CD4-positive, alpha-beta T cell treated with Interleukin-12 subunit alpha and Interleukin-12 subunit beta, for 1 hour (primary cell): Measurements from ENCODE around the gene FUNDC2.
"Not testable (repeated sequence)": the region's sequence is repeated elsewhere in the genome, so short reads cannot be mapped to it uniquely, and the experiment has no call there.

Experiments
- DNase-seq: peaks from one replicate; pipeline ENCODE4 v3.0.0-alpha.2; 2020

Gene FUNDC2, protein sequence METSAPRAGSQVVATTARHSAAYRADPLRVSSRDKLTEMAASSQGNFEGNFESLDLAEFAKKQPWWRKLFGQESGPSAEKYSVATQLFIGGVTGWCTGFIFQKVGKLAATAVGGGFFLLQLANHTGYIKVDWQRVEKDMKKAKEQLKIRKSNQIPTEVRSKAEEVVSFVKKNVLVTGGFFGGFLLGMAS

DNA sequence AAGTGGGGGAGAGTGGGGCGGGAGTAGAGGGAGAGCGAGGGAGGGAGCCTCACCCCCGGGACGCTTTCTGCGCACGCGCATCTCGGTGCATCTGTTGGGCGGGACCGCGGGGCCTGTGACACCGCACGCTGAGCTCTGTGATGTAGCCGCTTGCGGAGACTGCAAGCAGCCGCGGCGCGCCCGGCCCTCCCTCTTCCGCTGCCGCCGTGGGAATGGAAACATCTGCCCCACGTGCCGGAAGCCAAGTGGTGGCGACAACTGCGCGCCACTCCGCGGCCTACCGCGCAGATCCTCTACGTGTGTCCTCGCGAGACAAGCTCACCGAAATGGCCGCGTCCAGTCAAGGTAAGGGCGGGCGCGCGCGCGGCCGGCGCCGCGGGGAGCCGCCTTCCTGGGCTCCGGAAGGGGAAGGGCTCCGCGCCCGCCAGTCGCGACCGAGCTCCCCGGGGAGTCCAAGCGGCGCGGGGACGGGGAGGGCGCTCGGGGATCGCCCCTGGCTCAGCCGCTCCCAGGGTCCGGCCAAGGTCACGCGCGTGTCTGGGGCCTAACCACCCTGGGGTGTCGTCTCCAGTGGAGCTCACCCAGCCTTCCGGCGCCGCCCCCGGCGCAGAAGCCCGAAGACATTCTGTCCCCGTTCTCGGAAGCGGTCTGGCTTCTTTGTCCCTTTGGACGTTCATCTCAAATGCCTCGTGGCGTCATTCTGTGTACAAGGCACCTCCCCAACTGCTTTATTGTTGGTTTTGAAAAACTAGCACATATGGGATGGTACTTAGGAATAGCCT, at the start of gene FUNDC2:
FUNDC2 (plus strand) TSS at position 118 of the 782 bp plus-strand sequence; CDS start at position 213, 95 bp downstream.
- DNase-seq, result peak; percentile 96

DNA sequence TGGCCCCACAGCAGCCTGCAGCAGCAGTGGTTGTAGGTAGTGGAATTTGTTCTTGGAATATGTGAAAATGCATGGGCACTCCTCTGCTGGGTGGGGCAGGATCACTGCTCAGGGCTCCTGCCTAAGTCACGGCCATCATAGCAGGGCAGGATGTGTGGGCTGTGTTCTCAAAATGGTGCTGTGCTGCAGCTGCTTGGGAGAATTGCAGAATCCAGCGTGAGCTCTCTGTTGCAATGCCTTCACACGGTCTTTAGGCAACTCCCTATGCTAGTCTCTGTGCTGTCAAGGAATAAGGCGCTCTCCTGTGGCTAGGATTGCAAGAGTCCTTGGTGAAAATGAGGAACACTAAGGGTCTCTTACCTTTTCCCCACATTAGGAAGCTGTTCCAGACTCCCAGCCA, 47.0 kb upstream of the FUNDC2 start:
- DNase-seq, result no peak

DNA sequence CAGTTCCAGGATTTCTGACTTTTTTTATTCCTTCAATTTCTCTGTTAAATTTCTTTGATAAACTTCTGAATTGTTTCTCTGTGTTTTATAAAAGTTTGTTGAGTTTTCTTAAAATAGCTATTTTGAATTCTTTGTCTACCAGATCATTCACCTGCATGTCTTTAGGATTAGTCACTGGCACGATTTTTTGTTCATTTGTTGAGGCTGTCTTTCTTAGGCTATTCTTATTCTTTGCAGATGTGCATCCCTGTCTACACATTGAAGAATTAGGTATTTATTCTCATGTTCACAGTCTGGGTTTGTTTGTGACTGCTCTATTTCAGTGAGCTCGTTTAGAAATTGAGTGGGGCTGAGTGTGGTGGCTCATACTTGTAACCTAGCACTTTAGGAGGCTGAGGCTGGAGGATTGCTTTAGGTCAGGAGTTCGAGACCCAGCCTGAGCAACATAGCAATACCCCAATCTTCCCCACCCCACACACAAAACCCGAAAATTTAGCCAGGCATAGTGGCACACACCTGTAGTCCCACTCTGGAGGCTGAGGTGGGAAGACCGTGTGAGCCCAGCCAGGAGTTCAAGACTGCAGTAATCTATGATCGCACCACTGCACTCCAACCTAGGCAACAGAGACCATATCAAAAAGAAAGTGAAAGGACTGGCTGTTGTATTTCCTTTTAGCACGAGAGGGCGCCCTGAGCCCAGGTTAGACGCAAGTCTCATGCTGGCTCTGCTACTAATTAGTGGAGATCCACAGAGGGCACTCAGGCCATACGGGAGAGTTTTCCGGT, 46.1 kb upstream of the FUNDC2 start:
- peak; percentile 83 for DNase-seq

DNA sequence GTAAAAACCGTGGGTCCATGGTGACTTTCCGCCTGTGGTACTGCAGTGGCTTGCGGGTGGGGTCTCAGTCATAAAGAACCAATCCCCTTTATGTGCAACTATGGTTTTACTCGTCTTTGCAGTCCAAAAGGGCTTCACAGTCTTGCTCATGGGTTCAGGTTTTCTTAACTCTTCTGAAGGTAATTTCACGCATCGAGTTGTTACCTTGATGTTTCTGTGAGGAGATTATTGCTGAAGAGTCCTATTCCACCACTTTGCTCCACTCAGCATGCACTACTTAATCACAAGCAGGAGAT, 45.6 kb upstream of the FUNDC2 start:
- no peak for DNase-seq

DNA sequence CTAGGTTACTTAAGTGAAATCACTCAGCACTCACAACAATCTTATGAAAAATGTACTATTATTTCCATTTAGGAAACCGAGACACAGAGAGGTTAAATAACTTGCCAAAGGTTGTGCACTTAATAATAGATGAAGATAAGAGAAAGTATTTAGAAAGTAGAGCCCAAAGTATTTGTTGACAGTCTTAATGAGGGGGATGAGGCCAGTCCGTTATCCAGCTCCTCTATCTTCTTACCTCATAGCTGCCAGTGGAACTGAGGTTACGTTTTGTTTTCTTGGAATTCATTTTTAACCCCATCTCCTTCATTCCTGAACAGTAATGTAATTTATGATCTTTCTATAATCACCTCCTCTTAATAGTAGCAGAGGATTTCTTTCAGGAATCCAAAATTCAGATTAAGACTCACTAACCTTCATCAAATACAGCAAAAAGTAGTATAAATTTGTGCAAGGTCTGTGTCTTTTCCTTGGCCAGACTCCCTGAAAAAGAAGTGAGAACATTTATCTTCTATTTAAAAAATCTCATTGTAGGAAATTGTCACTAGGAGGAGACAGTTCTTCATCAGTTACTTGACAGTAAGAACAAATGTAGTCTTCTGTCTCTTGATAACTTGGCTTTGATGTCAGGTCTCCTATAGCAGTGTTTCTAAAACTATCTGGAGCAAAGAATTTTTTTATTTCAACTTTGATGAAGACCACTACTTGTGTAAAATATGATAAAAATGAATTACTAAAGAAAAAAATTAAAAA, 39.6 kb upstream of the FUNDC2 start:
- DNase-seq, result no peak

DNA sequence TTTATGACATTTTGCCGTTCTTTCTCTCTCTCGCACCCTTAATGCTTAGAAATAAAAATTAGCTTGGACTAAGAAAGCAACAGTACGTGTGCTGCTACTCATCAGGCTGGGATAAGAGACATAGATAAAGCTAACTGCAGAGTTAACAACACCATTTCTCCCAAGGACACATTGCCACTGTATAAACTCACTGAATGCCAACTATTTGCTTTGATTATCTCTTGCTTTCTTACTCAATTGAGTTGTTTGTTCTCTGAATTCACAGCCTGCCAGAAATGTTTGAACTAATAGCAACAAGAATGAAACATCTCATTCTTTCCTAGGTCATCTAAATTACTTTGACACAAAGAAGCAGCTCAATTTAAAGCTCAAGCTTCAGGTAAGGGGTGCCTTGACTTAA, 38.7 kb upstream of the FUNDC2 start:
- no peak for DNase-seq

DNA sequence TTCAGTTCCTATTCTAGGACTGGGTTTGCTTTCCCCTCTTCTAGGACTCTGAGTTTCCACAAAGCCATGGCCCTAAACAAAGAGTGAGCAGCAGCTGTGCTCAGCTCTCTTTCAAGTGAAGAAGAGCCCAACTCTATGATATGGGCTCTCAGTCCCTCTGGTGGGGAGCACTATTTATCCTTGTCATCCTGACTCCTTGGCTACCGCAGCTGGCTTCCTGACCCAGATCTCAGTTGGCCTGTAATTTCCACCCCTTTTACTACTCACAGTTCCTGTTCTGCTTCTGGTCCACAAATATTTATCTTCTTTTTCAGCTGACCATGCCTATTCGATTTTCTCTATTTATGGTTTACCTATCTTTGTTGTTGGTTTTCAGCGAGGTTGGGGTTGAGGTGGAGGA, 37.9 kb upstream of the FUNDC2 start:
- no peak for DNase-seq

DNA sequence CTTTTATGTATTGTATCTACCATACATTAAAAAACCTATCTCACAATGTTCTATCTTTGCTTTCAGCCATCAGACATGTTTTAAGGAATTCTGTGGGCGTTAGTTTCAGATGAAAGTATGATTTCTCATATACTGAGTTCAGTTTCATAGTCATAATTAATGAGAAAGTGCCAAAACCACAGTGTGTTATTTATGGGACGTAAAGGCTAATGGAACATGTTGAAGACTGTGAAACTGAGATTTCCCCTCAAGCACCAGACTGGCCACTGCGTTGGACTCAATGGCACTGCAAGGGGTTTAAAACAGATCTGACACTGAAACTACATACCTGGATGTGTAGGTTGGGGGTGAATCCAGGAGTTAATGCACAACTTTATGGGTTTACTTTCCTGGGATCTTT, 36.1 kb upstream of the FUNDC2 start:
- no peak for DNase-seq

DNA sequence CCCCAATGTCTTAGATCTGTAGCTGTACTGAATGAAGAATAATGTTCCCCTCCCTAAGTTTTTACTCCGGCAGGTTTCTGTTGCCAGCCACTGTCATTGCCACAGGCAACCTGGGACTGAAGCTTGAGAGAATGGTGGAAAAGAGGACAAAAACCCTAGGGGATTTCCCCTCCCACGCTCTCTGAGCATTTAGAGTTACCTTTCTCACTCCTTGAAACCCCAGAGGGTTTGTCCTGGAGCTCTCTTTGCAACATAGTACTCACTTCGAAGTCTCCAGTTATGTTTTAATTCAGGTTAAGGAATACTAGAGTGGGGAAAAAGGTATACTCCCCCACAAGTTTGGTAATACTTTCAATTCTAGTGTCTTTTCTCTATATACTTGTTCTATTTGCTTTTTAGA, 35.6 kb upstream of the FUNDC2 start:
- DNase-seq, result no peak

DNA sequence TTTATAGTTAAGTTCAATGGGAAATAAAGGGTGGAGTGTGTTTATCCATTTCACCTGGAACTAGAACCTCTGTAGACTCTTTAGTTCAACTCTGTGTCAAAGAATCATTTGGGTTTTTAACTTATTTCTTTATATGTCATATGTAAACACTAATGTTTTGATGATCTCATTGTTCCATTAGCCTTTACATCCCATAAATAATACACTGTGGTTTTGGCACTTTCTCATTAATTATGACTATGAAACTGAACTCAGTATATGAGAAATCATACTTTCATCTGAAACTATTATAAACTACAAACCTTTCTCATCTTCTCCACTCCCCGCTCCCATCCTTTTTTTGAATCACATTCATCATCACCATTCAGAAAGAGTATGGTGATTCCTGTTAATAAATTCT, 35.2 kb upstream of the FUNDC2 start:
- DNase-seq, result no peak

DNA sequence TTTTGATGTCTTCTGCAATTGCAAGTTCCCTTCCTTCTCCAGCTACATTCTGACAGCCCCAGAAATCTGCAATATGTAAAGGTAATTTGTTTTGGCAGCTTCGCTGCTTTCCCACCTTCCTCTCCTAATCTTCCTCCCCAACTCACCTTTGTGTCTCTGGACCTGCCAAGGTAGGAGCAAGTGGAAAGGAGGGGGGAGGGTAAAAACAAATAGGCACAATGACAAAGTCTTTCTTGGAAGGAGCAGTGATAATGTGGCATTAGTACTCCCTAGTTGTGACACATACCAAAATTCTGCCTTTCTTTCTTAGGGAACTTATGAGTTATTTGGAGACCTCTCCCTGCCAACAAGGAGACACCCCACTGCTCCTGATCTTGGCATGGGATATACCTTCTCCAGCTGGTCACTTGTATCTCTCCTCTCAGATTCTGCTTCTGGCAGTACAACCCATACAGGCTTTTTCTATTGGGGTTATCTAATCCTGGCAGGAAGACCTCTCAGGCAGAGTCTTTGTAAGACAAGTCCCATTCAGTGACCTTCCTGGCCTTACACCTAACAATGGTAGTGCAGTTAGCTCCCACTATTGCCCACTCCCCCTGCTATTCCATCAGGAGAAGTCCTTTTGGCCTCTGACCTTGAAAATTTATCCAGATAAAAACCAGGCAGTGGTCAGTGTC, 28.3 kb upstream of the FUNDC2 start:
- no peak for DNase-seq

DNA sequence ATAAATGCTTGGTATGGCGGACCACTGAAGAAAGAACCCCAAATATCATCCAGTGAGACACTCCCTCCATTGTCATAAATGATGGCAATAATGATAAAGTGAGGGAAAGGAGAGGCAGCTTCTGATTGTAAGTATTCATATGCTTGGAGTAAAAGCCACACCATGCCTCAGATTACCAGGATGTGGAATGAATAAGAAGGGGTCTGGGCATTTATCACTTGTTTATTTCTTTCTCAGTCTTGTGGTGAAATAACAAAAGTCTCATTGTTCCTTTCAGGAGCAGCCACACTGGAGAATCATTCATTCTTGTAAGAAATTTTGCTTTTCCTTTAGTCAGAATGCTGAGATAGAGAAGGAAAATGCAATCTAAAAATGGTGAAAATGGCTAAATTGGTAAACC, 25.8 kb upstream of the FUNDC2 start:
- no peak for DNase-seq

DNA sequence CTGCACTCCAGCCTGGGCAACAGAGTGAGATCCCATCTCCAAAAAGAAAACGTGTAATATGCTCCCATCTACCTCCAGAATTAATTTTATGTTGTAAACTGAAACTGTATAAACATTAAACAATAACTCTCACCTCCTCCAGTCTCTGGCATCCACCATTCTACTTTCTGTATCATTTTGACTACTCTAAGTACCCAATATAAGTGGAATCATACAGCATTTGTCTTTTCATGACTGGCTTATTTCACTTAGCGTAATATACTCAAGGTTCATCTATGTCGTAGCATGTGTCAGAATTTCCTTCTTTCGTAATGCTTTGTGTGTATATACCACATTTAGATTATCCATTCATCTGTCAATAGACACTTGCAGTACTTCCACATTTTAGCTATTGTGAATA, 24.8 kb upstream of the FUNDC2 start:
- no peak for DNase-seq

DNA sequence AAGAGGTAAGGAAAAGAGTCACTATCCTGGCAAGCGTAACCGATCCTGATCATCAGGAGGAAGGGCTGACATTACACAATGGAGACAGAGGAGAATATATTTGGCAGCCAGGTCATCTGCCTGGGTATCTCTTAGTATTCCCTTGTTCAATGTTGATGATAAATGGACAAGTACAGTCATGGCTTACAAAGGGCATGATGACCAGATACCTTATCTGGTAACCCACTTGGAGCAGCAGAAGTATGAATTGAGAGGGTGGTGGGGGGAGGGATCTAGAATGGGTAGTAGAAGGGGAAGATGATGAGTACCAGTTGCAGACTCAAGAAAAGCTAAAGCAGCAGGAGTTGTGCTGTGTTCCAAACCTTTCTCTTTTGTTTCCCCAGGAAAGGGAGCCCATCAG, 21.5 kb upstream of the FUNDC2 start:
- no peak for DNase-seq

DNA sequence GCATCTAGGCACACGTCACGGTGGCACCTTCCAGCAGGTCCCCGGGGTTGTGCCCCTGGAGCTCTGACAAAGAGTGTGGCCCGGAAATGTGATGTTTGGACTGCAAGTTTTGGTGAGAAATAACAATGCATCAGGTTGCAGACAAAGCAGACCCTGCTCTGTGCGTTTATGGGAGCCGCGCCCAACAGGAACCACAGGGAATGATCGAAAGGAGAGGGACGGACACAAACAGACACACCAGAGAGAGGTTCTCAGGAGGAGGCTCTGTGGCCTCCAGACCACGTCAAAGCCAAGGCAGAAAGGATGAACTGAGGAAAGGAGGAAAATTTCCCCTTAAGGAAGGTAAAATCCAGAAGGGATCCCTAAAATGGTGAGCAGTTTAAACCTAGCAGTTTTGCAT, 20.3 kb upstream of the FUNDC2 start:
- not testable (repeated sequence) for DNase-seq

DNA sequence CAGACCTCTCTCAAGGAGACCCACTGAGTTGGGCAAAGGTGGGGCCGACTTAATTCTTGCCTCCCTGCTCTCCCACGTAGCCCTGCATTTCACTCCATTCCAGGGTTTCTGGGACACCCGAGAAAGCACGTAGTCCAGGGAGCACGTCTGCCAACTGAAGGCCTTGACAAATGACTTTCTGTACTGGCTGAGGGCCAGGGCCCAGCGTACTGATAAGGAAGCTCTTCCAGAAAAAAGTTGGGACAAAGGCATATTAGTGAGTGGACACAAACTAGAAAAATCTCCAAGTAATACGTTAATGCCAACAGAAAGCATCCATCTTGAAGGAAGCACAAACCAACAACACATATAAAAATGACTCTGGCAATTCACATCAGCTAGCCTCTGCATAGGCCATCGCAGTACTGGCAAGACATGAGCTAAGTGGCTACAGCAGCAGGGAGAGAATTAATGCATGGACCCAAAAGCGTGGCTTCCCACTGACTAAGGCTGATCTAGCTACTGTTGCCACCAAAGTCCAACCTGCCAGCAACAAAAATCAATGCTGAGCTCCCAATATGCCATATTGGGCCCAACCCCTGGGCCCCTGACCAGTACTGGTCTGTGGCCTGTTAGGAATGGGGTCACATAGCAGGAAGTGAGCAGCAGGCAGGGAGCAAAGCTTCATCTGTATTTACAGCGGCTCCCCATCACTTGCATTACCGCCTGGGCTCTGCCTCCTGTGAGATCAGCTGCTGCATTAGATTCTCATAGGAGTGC, 19.6 kb upstream of the FUNDC2 start:
- DNase-seq, result not testable (repeated sequence)

DNA sequence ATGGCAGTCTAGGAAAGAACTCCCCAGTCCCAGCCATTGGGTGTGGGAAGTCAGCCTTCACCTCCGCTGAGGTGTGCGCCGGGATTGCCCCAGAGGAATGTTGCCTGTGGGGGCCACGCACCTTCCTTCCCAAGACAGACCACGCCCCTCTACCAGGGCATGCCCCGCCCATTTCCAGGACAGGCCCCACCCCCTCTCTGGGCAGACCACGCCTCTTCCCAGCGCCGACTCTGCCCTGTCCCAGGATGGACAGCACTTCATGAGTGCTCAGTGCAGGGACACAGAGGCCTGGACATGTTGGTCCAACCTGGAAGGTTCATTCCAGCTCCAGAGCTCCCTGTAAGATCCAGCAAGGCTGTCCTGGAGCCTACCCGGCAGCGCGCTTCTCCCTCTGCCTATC, 18.1 kb upstream of the FUNDC2 start:
- not testable (repeated sequence) for DNase-seq

DNA sequence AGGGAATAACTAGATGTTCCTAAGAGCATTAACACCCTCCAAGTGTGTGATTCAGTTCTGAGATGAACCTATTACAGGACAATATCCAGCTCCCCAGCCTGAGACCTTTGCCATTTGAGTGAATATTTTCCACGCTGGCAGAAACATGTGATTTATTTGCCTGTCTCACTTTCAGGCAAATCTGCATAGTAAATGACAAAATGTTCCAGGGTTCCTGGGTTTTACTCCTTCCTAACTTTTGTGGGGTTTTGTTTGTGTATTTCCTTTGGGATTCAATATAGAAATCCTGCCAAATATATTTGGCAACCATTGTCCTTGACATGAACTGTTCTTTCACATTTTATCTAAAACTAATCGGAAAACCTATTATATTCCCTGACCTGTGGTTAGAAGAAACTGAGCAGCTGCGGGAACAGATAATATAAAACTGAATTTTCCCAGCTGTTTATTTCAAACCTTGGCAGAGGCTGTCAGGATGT, 16.6 kb upstream of the FUNDC2 start:
- no peak for DNase-seq

DNA sequence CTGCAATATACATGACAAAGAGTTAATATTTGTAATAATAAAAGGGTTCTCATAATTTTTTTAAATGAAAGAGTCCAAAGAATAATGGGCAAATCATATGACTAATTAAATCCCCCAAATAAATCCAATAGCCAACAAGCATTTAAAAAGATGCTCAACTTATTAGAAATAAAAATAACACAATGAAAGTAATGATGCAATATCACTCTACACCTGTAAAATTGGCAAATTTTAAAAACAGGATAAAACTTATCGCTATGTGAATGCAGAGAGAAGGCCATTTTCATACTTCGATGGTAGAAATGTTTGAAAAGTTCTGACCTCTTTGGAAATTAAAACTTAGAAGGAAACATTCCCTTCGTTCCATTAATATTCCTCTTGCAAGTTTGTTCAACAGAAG, 6.1 kb upstream of the FUNDC2 start:
- no peak for DNase-seq

DNA sequence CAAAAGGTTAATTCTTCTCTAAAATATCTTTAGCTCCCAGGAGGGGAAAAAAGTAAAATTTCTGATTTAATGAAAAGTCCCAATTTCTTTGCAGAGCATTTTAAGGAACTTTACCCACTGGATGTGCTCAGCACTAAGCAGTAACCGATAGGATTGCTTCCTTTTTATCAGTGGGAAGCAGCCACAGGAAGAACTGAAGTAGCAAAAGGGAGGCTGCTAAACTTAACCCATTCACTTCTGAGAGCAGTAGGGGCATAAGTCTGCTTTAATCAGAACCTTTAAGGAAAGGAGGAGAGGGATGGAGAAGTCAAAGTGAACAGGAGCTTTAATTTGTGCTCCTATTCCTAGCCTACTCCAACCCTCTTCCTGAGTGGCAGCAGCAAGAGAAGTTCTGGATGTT, 4.1 kb upstream of the FUNDC2 start, which contains the start of gene F8:
F8 (minus strand) TSS at position 139 of the 400 bp plus-strand sequence. CDS start 171 bp downstream, outside the sequence.
- DNase-seq, result no peak

DNA sequence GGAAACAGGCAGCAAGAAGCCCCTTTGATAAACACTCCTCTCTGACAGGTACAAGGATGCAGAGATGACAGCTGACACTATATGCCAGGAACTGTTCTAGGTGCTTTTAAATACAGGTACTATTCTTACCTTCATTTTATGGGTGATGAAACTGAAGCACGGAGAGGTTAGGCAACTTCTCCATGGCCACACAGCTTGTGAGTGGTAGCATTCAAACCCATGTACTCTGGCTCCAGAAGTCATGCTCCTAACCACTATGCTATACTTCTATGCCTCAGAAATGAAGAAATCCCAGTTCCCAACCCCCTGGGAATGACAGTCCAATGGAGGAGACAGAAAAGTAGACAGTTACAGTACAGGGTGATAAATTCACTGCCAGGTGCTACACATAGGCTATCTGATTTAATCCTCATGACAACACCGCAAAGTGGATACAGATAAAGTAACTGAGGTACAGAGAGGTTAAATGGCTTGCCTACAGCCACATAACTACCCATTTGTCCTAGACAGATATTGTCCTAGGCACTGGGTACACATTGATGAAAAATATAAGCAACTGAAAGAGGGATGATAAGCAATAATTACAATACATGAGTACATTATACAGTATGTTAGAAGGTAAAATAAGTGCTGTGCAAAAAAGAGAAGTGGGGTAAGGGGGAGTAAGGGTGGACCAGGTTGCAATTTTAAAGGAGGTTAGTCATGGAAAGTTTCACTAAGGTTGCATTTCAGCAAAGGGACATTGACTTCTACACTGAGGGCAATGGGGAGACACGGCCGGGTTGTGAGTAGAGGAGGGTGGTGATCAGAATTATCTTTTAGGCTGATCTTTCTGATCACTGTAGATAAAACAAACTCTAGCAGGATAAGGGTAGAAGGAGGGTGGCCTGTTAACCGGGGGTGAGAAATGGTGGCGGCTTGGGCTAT, 2.5 kb upstream of the FUNDC2 start:
- no peak for DNase-seq
